K562 (cell line): Measurements from ENCODE around the gene SH2D3A. TPM values are rescaled to one million over a fixed set of nuclear protein-coding genes. Genes with fewer than 3 reads are reported as not detected.

Experiments used
- CREM ChIP-seq: IDR thresholded peaks from 2 replicates; pipeline ENCODE4 v1.6.1; 2014; ENCODE audit warnings: antibody characterized with exemption, low read depth
- HEY1 ChIP-seq: fragments of 250-450 bp; sonication (Bioruptor Pico); IDR thresholded peaks from 2 replicates; pipeline ENCODE4 v1.5.0; 2020; ENCODE audit warnings: mild to moderate bottlenecking, moderate library complexity, borderline replicate concordance
- HLTF ChIP-seq: fragments of 450-650 bp; IDR thresholded peaks from 2 replicates; pipeline ENCODE4 v1.6.1; 2016
- KDM4B ChIP-seq, 2 experiments: fragments of 450-650 bp in 1 of 2; sonication (generic) in 1 of 2; IDR thresholded peaks; 2 replicates each; pipeline ENCODE4 v1.6.1; 2016 to 2017; ENCODE audit warnings: borderline replicate concordance in 2 of 2, antibody characterized with exemption in 1 of 2, low read depth in 1 of 2, mild to moderate bottlenecking in 1 of 2
- MYNN ChIP-seq, 2 experiments: sonication (generic); formaldehyde crosslinking in 1 of 2; IDR thresholded peaks; 2 replicates each; pipeline versions ENCODE4 v1.5.0 to v1.6.1; 2016 to 2020; ENCODE audit warnings: antibody characterized with exemption in 1 of 2, missing genetic modification reagents in 1 of 2
- NONO ChIP-seq, 2 experiments: fragments of 200-400 bp in 1 of 2; fragments of 450-650 bp in 1 of 2; formaldehyde crosslinking in 1 of 2; IDR thresholded peaks; 2 replicates each; pipeline ENCODE4 v1.6.1; 2017; ENCODE audit warnings: low read depth in 2 of 2, mild to moderate bottlenecking in 2 of 2, moderate library complexity in 2 of 2, low read length in 1 of 2
- NR2C2 ChIP-seq, 2 experiments: fragments of 200-800 bp in 1 of 2; sonication (Bioruptor generic) in 1 of 2; sonication (generic) in 1 of 2; formaldehyde crosslinking in 1 of 2; IDR thresholded peaks; 2 replicates each; pipeline versions ENCODE4 v1.6.1 to v1.8.0; 2016 to 2022; ENCODE audit warnings: mild to moderate bottlenecking in 1 of 2, missing compliant biosample characterization in 1 of 2, missing genetic modification characterization in 1 of 2, missing genetic modification reagents in 1 of 2
- TBP ChIP-seq: optimal IDR thresholded peaks from 2 replicates; pipeline ENCODE3; 2011; ENCODE audit warnings: low read depth, low read length, improper control_type of control experiment
- VEZF1 ChIP-seq: fragments of 200-800 bp; sonication (Bioruptor generic); IDR thresholded peaks from 2 replicates; pipeline ENCODE4 v1.6.1; 2017; ENCODE audit warnings: missing genetic modification characterization, missing compliant biosample characterization
- WHSC1 ChIP-seq: IDR thresholded peaks from one replicate; pipeline ENCODE4 v1.6.1; 2012; ENCODE audit warnings: low read length, control low read depth, inconsistent platforms
- ZNF589 ChIP-seq: fragments of 200-800 bp; sonication (Bioruptor generic); IDR thresholded peaks from 2 replicates; pipeline ENCODE4 v1.6.1; 2016; ENCODE audit warnings: low read depth, missing genetic modification characterization, missing compliant biosample characterization
- polyA plus RNA-seq, 8 experiments: library from polyadenylated mRNA; depleted of rRNA in 4 of 8; stranded (reverse) in 5 of 8; unstranded in 3 of 8; fragments of >200 nt; fragmentation: Nextera tagmentation in 2 of 8; fragmentation: Illumina TruSeq in 1 of 8; extraction: Ambion mirVana in 2 of 8; extraction: Trizol in 1 of 8; gene quantifications; 2 replicates each; pipeline versions ENCODE4 v1.2.1 to v1.2.3, GENCODE V29; 2011 to 2014; ENCODE audit warnings: inconsistent platforms in 1 of 8, missing spikeins in 1 of 8
- total RNA-seq, 7 experiments: library from RNA; depleted of rRNA in 6 of 7; stranded (reverse); fragments of >200 nt in 6 of 7; fragmentation: Illumina TruSeq in 2 of 7; extraction: Trizol in 2 of 7; gene quantifications; 2 replicates each; pipeline versions ENCODE4 v1.2.1 to v1.2.3, GENCODE V29; 2011 to 2021; ENCODE audit warnings: low replicate concordance in 1 of 7
- TF ChIP-seq, protein P1 (sequence below), 2 experiments: fragments of 450-650 bp; formaldehyde crosslinking in 1 of 2; IDR thresholded peaks; 2 replicates each; pipeline versions ENCODE4 v1.4.0 to v1.6.1; 2014 to 2020; ENCODE audit warnings: mild to moderate bottlenecking in 2 of 2, borderline replicate concordance in 1 of 2, low read depth in 1 of 2
- TF ChIP-seq, protein P2 (sequence below), 2 experiments: fragments of 450-650 bp; conservative IDR thresholded peaks; 2 replicates each; pipeline ENCODE4 v1.6.1; 2017; ENCODE audit warnings: mild to moderate bottlenecking in 2 of 2, moderate library complexity in 2 of 2

Gene SH2D3A
- total and polyA plus RNA-seq, 9 of the 15 experiments (the other 6 are each of a cell fraction or from before 2014, with no cell fraction given): 0.75 to 26.3 (median 8.9) TPM

- TF ChIP-seq, protein P1, sequence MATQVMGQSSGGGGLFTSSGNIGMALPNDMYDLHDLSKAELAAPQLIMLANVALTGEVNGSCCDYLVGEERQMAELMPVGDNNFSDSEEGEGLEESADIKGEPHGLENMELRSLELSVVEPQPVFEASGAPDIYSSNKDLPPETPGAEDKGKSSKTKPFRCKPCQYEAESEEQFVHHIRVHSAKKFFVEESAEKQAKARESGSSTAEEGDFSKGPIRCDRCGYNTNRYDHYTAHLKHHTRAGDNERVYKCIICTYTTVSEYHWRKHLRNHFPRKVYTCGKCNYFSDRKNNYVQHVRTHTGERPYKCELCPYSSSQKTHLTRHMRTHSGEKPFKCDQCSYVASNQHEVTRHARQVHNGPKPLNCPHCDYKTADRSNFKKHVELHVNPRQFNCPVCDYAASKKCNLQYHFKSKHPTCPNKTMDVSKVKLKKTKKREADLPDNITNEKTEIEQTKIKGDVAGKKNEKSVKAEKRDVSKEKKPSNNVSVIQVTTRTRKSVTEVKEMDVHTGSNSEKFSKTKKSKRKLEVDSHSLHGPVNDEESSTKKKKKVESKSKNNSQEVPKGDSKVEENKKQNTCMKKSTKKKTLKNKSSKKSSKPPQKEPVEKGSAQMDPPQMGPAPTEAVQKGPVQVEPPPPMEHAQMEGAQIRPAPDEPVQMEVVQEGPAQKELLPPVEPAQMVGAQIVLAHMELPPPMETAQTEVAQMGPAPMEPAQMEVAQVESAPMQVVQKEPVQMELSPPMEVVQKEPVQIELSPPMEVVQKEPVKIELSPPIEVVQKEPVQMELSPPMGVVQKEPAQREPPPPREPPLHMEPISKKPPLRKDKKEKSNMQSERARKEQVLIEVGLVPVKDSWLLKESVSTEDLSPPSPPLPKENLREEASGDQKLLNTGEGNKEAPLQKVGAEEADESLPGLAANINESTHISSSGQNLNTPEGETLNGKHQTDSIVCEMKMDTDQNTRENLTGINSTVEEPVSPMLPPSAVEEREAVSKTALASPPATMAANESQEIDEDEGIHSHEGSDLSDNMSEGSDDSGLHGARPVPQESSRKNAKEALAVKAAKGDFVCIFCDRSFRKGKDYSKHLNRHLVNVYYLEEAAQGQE (IDR thresholded peaks at IDR 0.05; ENCODE audit: borderline replicate concordance): peak; percentile 52
- TF ChIP-seq, protein P1 (CRISPR knock-in tag; IDR thresholded peaks at IDR 0.05; ENCODE audit: low read depth): no peak
- TF ChIP-seq NR2C2 (CRISPR knock-in tag; IDR thresholded peaks at IDR 0.05) (no peak), NR2C2 (tag; IDR thresholded peaks at IDR 0.05) (peak; percentile 25; the same call in 1 of the 2 replicates), HEY1 (CRISPR knock-in tag) (no peak), TBP (no peak), HLTF (no peak), MYNN (IDR thresholded peaks at IDR 0.05) (no peak), MYNN (CRISPR knock-in tag; IDR thresholded peaks at IDR 0.05) (no peak), KDM4B (IDR thresholded peaks at IDR 0.05; ENCODE audit: borderline replicate concordance in 2 of 2, low read depth in 1 of 2) (0 out of 4 replicates have a peak, but pooled peaks of 1 of the 2 experiments have one; percentile 61), CREM (no peak), VEZF1 (CRISPR knock-in tag) (peak; percentile 98), WHSC1 (no peak), NONO (IDR thresholded peaks at IDR 0.05; ENCODE audit: low read depth in 2 of 2, low read length in 1 of 2) (no peak), ZNF589 (CRISPR knock-in tag) (no peak)
- TF ChIP-seq, protein P2, sequence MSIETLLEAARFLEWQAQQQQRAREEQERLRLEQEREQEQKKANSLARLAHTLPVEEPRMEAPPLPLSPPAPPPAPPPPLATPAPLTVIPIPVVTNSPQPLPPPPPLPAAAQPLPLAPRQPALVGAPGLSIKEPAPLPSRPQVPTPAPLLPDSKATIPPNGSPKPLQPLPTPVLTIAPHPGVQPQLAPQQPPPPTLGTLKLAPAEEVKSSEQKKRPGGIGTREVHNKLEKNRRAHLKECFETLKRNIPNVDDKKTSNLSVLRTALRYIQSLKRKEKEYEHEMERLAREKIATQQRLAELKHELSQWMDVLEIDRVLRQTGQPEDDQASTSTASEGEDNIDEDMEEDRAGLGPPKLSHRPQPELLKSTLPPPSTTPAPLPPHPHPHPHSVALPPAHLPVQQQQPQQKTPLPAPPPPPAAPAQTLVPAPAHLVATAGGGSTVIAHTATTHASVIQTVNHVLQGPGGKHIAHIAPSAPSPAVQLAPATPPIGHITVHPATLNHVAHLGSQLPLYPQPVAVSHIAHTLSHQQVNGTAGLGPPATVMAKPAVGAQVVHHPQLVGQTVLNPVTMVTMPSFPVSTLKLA (conservative IDR thresholded peaks at IDR 0.05): 0 out of 4 replicates have a peak, but pooled peaks of 1 of the 2 experiments have one; percentile 18
These were observed 46.7 kb downstream of the SH2D3A start, which contains the start of gene C3 (continued) for GRCh38 chr19:6720369-6721137.
